Epithelial cell of esophagus (primary cell): Measurements from ENCODE around the gene UNC50.

ENCODE experiments used
- DNase-seq: peaks from one replicate; pipeline ENCODE4 v3.0.0; 2010; ENCODE audit warnings: low read depth
- H3K4me3 ChIP-seq: 2 replicates; pipeline ENCODE4 v1.5.1; 2011; ENCODE audit warnings: mild to moderate bottlenecking, low read length, control low read depth
- CTCF ChIP-seq: IDR thresholded peaks from 2 replicates; pipeline ENCODE4 v1.5.1; 2011; ENCODE audit warnings: low read depth, mild to moderate bottlenecking, low read length, control low read depth, inconsistent platforms; ENCODE audit not compliant: insufficient read depth; ENCODE audit errors: missing control alignments

The UNC50 gene

GRCh38 chr2:98663511-98664090 is 55.2 kb downstream of the UNC50 start:
- no peak for TF ChIP-seq CTCF
- H3K4me3 ChIP-seq = no peak overlapping the region
- no peak for DNase-seq

- no peak for TF ChIP-seq CTCF
- peak; percentile 92 for DNase-seq
- no peak overlapping the region for H3K4me3 ChIP-seq
Observed at GRCh38 chr2:98664323-98664722, 55.9 kb downstream of the UNC50 start.

GRCh38 chr2:98665677-98666076 is 57.3 kb downstream of the UNC50 start:
- no peak for TF ChIP-seq CTCF
- no peak overlapping the region for H3K4me3 ChIP-seq
- no peak for DNase-seq
